Hepatocyte (in vitro differentiated cells): ENCODE measurements around the gene VWA2. TPM values are rescaled to one million over a fixed set of nuclear protein-coding genes. Genes with fewer than 3 reads are reported as not detected.

Source experiments
- DNase-seq: peaks from one replicate; pipeline ENCODE4 v3.0.0-alpha.2; 2016; ENCODE audit warnings: low spot score
- H2AFZ ChIP-seq: fragments of 200-600 bp; sonication (generic); 2 replicates; pipeline ENCODE4 v1.6.0; 2016; ENCODE audit warnings: antibody characterized with exemption, mild to moderate bottlenecking
- H3K27ac ChIP-seq: fragments of 200-600 bp; sonication (generic); 2 replicates; pipeline ENCODE4 v1.5.1; 2016; ENCODE audit warnings: mild to moderate bottlenecking
- H3K27me3 ChIP-seq: fragments of 200-600 bp; sonication (generic); 2 replicates; pipeline ENCODE4 v1.6.1; 2016
- H3K36me3 ChIP-seq: fragments of 200-600 bp; sonication (generic); replicated peaks from 2 replicates; pipeline ENCODE4 v1.5.1; 2016; ENCODE audit warnings: low read depth; ENCODE audit not compliant: insufficient read depth
- H3K4me1 ChIP-seq: fragments of 200-600 bp; sonication (generic); 2 replicates; pipeline ENCODE4 v1.5.1; 2016; ENCODE audit warnings: mild to moderate bottlenecking, moderate library complexity; ENCODE audit not compliant: insufficient read depth
- H3K4me2 ChIP-seq: fragments of 200-600 bp; sonication (generic); 2 replicates; pipeline ENCODE4 v1.6.0; 2016
- H3K4me3 ChIP-seq: fragments of 200-600 bp; sonication (generic); 2 replicates; pipeline ENCODE4 v1.5.1; 2016; ENCODE audit warnings: mild to moderate bottlenecking
- H3K79me2 ChIP-seq: fragments of 200-600 bp; sonication (generic); 2 replicates; pipeline ENCODE4 v1.6.0; 2017; ENCODE audit warnings: mild to moderate bottlenecking
- H3K9me2 ChIP-seq: fragments of 200-600 bp; sonication (generic); replicated peaks from 2 replicates; pipeline ENCODE4 v1.6.0; 2017; ENCODE audit warnings: mild to moderate bottlenecking; ENCODE audit not compliant: insufficient read depth
- H3K9me3 ChIP-seq: fragments of 200-600 bp; sonication (generic); 2 replicates; pipeline ENCODE4 v1.5.1; 2016; ENCODE audit warnings: low read depth, mild to moderate bottlenecking
- H4K20me1 ChIP-seq: fragments of 200-600 bp; sonication (generic); 2 replicates; pipeline ENCODE4 v1.6.0; 2016; ENCODE audit warnings: mild to moderate bottlenecking; ENCODE audit not compliant: insufficient read depth, poor library complexity, severe bottlenecking
- CTCF ChIP-seq: fragments of 200-600 bp; sonication (generic); IDR thresholded peaks from 2 replicates; pipeline ENCODE4 v1.5.1; 2016; ENCODE audit warnings: antibody characterized with exemption, mild to moderate bottlenecking; ENCODE audit not compliant: poor library complexity
- EZH2 ChIP-seq: fragments of 200-600 bp; sonication (generic); IDR thresholded peaks from 2 replicates; pipeline ENCODE4 v1.6.1; 2016; ENCODE audit warnings: antibody characterized with exemption, mild to moderate bottlenecking, borderline replicate concordance
- EZH2phosphoT487 ChIP-seq: fragments of 200-600 bp; sonication (generic); IDR thresholded peaks from one replicate; pipeline ENCODE4 v1.6.1; 2018; ENCODE audit warnings: antibody characterized with exemption, mild to moderate bottlenecking, low read depth, moderate library complexity; ENCODE audit not compliant: unreplicated experiment, severe bottlenecking
- WGBS: methylation state at CpG from one replicate; pipeline ENCODE4 v1.1.6; 2016; ENCODE audit warnings: low lambda C conversion rate; ENCODE audit errors: missing lambda C conversion rate; 5-methylcytosine and 5-hydroxymethylcytosine counted together
- polyA plus RNA-seq: library from polyadenylated mRNA; unstranded; fragments of >200 nt; fragmentation: Nextera tagmentation; extraction: Ambion mirVana; gene quantifications from 2 replicates; pipeline ENCODE4 v1.2.1, GENCODE V29; 2016
- total RNA-seq: library from RNA; depleted of rRNA; stranded (reverse); fragments of >200 nt; gene quantifications from 2 replicates; pipeline ENCODE4 v1.2.3, GENCODE V29; 2014

The VWA2 gene
- total and polyA plus RNA-seq, 2 experiments from 2014 or later: 6.3 to 12.3 TPM

GRCh38 chr10:114265392-114266053, 26.5 kb downstream of the VWA2 start:
- Histone ChIP-seq H3K27ac (no peak overlapping the region), H3K4me3 (no peak overlapping the region)
- 95% methylated on average over 6 of the region's 6 CpGs for WGBS

GRCh38 chr10:114266521-114266920, 27.5 kb downstream of the VWA2 start:
- Histone ChIP-seq H3K27me3 (no peaks in the 10 kb centered on the region), H2AFZ (no peak overlapping the region), H3K9me2 (no peaks in the 10 kb centered on the region), H3K79me2 (no peaks in the 10 kb centered on the region), H3K4me1 (peaks cover 7% of the 10 kb centered on the region), H3K4me2 (peak overlapping the region; percentile 22), H3K9me3 (no peaks in the 10 kb centered on the region), H3K36me3 (no peaks in the 10 kb centered on the region), H4K20me1 (no peaks in the 10 kb centered on the region), H3K4me3 (no peak overlapping the region), H3K27ac (no peak overlapping the region)
- 30% methylated on average over 5 of the region's 5 CpGs for WGBS
- TF ChIP-seq CTCF (no peak), EZH2phosphoT487 (no peak), EZH2 (no peak)
- peak; percentile 34 for DNase-seq

More at GRCh38 chr10:114265392-114266053, 26.5 kb downstream of the VWA2 start:
- Histone ChIP-seq H4K20me1 (no peaks in the 10 kb centered on the region), H3K79me2 (no peaks in the 10 kb centered on the region), H3K9me2 (no peaks in the 10 kb centered on the region), H3K4me1 (peaks cover 6% of the 10 kb centered on the region), H3K36me3 (no peaks in the 10 kb centered on the region), H3K27me3 (no peaks in the 10 kb centered on the region), H3K9me3 (no peaks in the 10 kb centered on the region), H2AFZ (no peak overlapping the region), H3K4me2 (no peak overlapping the region)
- DNase-seq: no peak
- TF ChIP-seq EZH2 (no peak), CTCF (no peak), EZH2phosphoT487 (no peak)

- no peaks in the 10 kb centered on the region for H3K36me3 ChIP-seq
- no peaks in the 10 kb centered on the region for H3K9me3 ChIP-seq
- H4K20me1 ChIP-seq: no peaks in the 10 kb centered on the region
- peaks cover 9% of the 10 kb centered on the region for H3K4me1 ChIP-seq
- TF ChIP-seq EZH2 (no peak), EZH2phosphoT487 (no peak), CTCF (no peak)
- H3K79me2 ChIP-seq: no peaks in the 10 kb centered on the region
- H2AFZ ChIP-seq: peak overlapping the region; percentile 2
- H3K9me2 ChIP-seq: no peaks in the 10 kb centered on the region
- peak overlapping the region; percentile 73 for H3K27ac ChIP-seq
- peak overlapping the region; percentile 40 for H3K4me2 ChIP-seq
- no peaks in the 10 kb centered on the region for H3K27me3 ChIP-seq
- WGBS: 56% methylated on average over 3 of the region's 3 CpGs
- H3K4me3 ChIP-seq: no peak overlapping the region
- DNase-seq: peak; percentile 30
Observed at GRCh38 chr10:114271075-114271778, 32.2 kb downstream of the VWA2 start.
